IMR-90 (cell line): ENCODE data around the gene ZNF768. TPM values are rescaled to one million over a fixed set of nuclear protein-coding genes. Genes with fewer than 3 reads are reported as not detected.

Source experiments
- ATAC-seq: fragments of 200-7000 bp; cut with Tn5 transposase; 2 replicates; pipeline ENCODE4 v1.9.1; 2020; ENCODE audit warnings: low read depth, mild to moderate bottlenecking, moderate library complexity
- BruUV-seq: library from RNA; stranded (reverse); fragments of 400-500 nt; replicated peaks from 2 replicates; lab custom pipeline; 2021; lab: Mats Ljungman, UMichigan
- CTCF ChIA-PET: fragments of 300-600 bp; formaldehyde crosslinking; extraction: SDS; loops from one replicate; lab custom pipeline; 2021; ENCODE audit warnings: antibody characterized with exemption; lab: Yijun Ruan, JAX
- POLR2A ChIA-PET: fragments of 300-600 bp; sonication (Branson Sonifier 250); formaldehyde crosslinking; loops from one replicate; lab custom pipeline; 2022; ENCODE audit warnings: antibody characterized with exemption; ENCODE audit not compliant: unreplicated experiment; lab: Charles Lee
- DNase-seq: peaks from one replicate; pipeline ENCODE4 v3.0.0; 2013
- H2AFZ ChIP-seq: replicated peaks from 2 replicates; pipeline ENCODE3; 2013; ENCODE audit warnings: low read length, mild to moderate bottlenecking; ENCODE audit not compliant: poor library complexity
- H2AK5ac ChIP-seq: 2 replicates; pipeline ENCODE4 v1.6.1; 2013; ENCODE audit warnings: low read depth, low read length, inconsistent platforms
- H2AK9ac ChIP-seq: replicated peaks from 2 replicates; pipeline ENCODE3; 2013; ENCODE audit warnings: mild to moderate bottlenecking, low read depth, low read length, moderate library complexity; ENCODE audit not compliant: poor library complexity
- H2BK120ac ChIP-seq: 2 replicates; pipeline ENCODE4 v1.6.1; 2013; ENCODE audit warnings: low read depth, low read length, inconsistent platforms
- H2BK15ac ChIP-seq: 3 replicates; pipeline ENCODE4 v1.6.1; 2013; ENCODE audit warnings: low read depth, low read length, inconsistent platforms
- H2BK20ac ChIP-seq: 2 replicates; pipeline ENCODE4 v1.6.1; 2013; ENCODE audit warnings: low read depth, mild to moderate bottlenecking, inconsistent platforms, low read length, moderate library complexity
- H2BK5ac ChIP-seq: 2 replicates; pipeline ENCODE4 v1.6.1; 2013; ENCODE audit warnings: mild to moderate bottlenecking, low read depth, low read length, inconsistent platforms; ENCODE audit not compliant: poor library complexity, severe bottlenecking
- H3K14ac ChIP-seq: replicated peaks from 2 replicates; pipeline ENCODE4 v1.6.1; 2013; ENCODE audit warnings: low read depth, low read length, inconsistent platforms
- H3K18ac ChIP-seq: 2 replicates; pipeline ENCODE4 v1.6.1; 2013; ENCODE audit warnings: low read depth, low read length, control low read depth
- H3K23ac ChIP-seq: 2 replicates; pipeline ENCODE4 v1.6.1; 2013; ENCODE audit warnings: low read depth, low read length, inconsistent platforms
- H3K27ac ChIP-seq: 2 replicates; pipeline ENCODE4 v1.5.1; 2013; ENCODE audit warnings: mild to moderate bottlenecking, control low read depth, low read length; ENCODE audit not compliant: insufficient read depth
- H3K27me3 ChIP-seq: 2 replicates; pipeline ENCODE4 v1.6.1; 2013; ENCODE audit warnings: low read length; ENCODE audit not compliant: control insufficient read depth, insufficient read depth
- H3K36me3 ChIP-seq: 2 replicates; pipeline ENCODE4 v1.6.1; 2013; ENCODE audit warnings: low read length, mixed read lengths; ENCODE audit not compliant: control insufficient read depth, insufficient read depth
- H3K4ac ChIP-seq: 2 replicates; pipeline ENCODE4 v1.6.1; 2013; ENCODE audit warnings: low read depth, low read length, inconsistent platforms
- H3K4me1 ChIP-seq: 2 replicates; pipeline ENCODE4 v1.6.1; 2013; ENCODE audit warnings: low read length, mixed read lengths; ENCODE audit not compliant: control insufficient read depth, insufficient read depth
- H3K4me2 ChIP-seq: 2 replicates; pipeline ENCODE4 v1.6.1; 2013; ENCODE audit warnings: low read depth, mild to moderate bottlenecking, control low read depth, low read length, moderate library complexity
- H3K4me3 ChIP-seq: 2 replicates; pipeline ENCODE4 v1.5.1; 2013; ENCODE audit warnings: low read depth, mild to moderate bottlenecking, control low read depth, low read length, moderate library complexity; ENCODE audit not compliant: insufficient read depth
- H3K56ac ChIP-seq: 2 replicates; pipeline ENCODE4 v1.6.1; 2013; ENCODE audit warnings: low read length, inconsistent platforms; ENCODE audit not compliant: insufficient read depth; ENCODE audit errors: extremely low read depth
- H3K79me1 ChIP-seq, 2 experiments: 2 replicates each; pipeline ENCODE4 v1.6.1; 2013; ENCODE audit warnings: low read length in 2 of 2, inconsistent platforms in 1 of 2, low read depth in 1 of 2
- H3K9ac ChIP-seq: 2 replicates; pipeline ENCODE4 v1.6.1; 2013; ENCODE audit warnings: low read depth, low read length, control low read depth
- H3K9me1 ChIP-seq: 2 replicates; pipeline ENCODE4 v1.6.1; 2013; ENCODE audit warnings: low read length, inconsistent platforms; ENCODE audit not compliant: insufficient read depth
- H3K9me3 ChIP-seq: 2 replicates; pipeline ENCODE4 v1.6.1; 2013; ENCODE audit warnings: low read length; ENCODE audit not compliant: control insufficient read depth, insufficient read depth
- H4K20me1 ChIP-seq: 2 replicates; pipeline ENCODE4 v1.6.1; 2013; ENCODE audit warnings: low read length, inconsistent platforms; ENCODE audit not compliant: insufficient read depth
- H4K5ac ChIP-seq: 2 replicates; pipeline ENCODE4 v1.6.1; 2013; ENCODE audit warnings: mild to moderate bottlenecking, low read depth, low read length, control low read depth
- H4K8ac ChIP-seq, 2 experiments: 2 replicates each; pipeline ENCODE4 v1.6.1; 2013; ENCODE audit warnings: low read depth in 2 of 2, low read length in 2 of 2, control low read depth in 1 of 2, inconsistent platforms in 1 of 2
- H4K91ac ChIP-seq: 2 replicates; pipeline ENCODE4 v1.6.1; 2013; ENCODE audit warnings: low read depth, low read length, inconsistent platforms; ENCODE audit not compliant: insufficient read depth
- BHLHE40 ChIP-seq: fragments of 150-350 bp; IDR thresholded peaks from 2 replicates; pipeline ENCODE4 v1.6.1; 2016; ENCODE audit warnings: mild to moderate bottlenecking, low read depth, low read length
- CEBPB ChIP-seq: IDR thresholded peaks from 2 replicates; pipeline ENCODE4 v1.6.1; 2012; ENCODE audit warnings: low read depth, low read length, improper control_type of control experiment
- MAFK ChIP-seq: IDR thresholded peaks from 2 replicates; pipeline ENCODE4 v1.6.1; 2012; ENCODE audit warnings: low read depth, low read length, improper control_type of control experiment
- MAZ ChIP-seq: IDR thresholded peaks from 2 replicates; pipeline ENCODE4 v1.6.1; 2012; ENCODE audit warnings: low read depth, mild to moderate bottlenecking, low read length, improper control_type of control experiment, moderate library complexity, borderline replicate concordance
- MXI1 ChIP-seq: IDR thresholded peaks from 2 replicates; pipeline ENCODE4 v1.6.1; 2012; ENCODE audit warnings: low read depth, mild to moderate bottlenecking, low read length, moderate library complexity, borderline replicate concordance
- WGBS, 2 experiments: methylation state at CpG; one replicate each; pipeline versions ENCODE4 v1.1.5 to v1.1.7; 2013; ENCODE audit warnings: missing lambda C conversion rate in 2 of 2; ENCODE audit not compliant: insufficient read length in 1 of 2; ENCODE audit errors: extremely low coverage in 2 of 2; 5-methylcytosine and 5-hydroxymethylcytosine counted together
- dilution Hi-C: fragments of 300-500 bp; cut with HindIII; formaldehyde crosslinking; loops from one replicate; pipeline ENCODE4 v1.14.3; 2018; ENCODE audit warnings: low sequenced_read_pairs; ENCODE audit not compliant: unreplicated experiment
- in situ Hi-C: fragments of 300-500 bp; cut with MboI; formaldehyde crosslinking; loops from 3 replicates; pipeline ENCODE4 v1.14.3; 2019; ENCODE audit warnings: low sequenced_read_pairs, inconsistent platforms, mixed read lengths
- intact Hi-C: fragments of 100-400 bp; cut with micrococcal nuclease; formaldehyde crosslinking; loops from 2 replicates; pipeline ENCODE4 v1.10.0; 2022
- polyA plus RNA-seq, 3 experiments: library from polyadenylated mRNA; depleted of rRNA; stranded (reverse); fragments of >200 nt; gene quantifications; 2 replicates each; pipeline ENCODE4 v1.2.3, GENCODE V29; 2012; ENCODE audit warnings: low replicate concordance in 1 of 3
- total RNA-seq: library from RNA; depleted of rRNA; stranded (reverse); fragments of >200 nt; gene quantifications from 2 replicates; pipeline ENCODE4 v1.2.3, GENCODE V29; 2012
- TF ChIP-seq, protein P1 (sequence below): conservative IDR thresholded peaks from 2 replicates; pipeline ENCODE4 v1.5.1; 2012; ENCODE audit warnings: mild to moderate bottlenecking, low read depth, low read length, improper control_type of control experiment

The ZNF768 gene
- total and polyA plus RNA-seq, 2 of the 4 experiments (the other 2 are of a cell fraction), result 9.3 to 22.1 TPM

DNA sequence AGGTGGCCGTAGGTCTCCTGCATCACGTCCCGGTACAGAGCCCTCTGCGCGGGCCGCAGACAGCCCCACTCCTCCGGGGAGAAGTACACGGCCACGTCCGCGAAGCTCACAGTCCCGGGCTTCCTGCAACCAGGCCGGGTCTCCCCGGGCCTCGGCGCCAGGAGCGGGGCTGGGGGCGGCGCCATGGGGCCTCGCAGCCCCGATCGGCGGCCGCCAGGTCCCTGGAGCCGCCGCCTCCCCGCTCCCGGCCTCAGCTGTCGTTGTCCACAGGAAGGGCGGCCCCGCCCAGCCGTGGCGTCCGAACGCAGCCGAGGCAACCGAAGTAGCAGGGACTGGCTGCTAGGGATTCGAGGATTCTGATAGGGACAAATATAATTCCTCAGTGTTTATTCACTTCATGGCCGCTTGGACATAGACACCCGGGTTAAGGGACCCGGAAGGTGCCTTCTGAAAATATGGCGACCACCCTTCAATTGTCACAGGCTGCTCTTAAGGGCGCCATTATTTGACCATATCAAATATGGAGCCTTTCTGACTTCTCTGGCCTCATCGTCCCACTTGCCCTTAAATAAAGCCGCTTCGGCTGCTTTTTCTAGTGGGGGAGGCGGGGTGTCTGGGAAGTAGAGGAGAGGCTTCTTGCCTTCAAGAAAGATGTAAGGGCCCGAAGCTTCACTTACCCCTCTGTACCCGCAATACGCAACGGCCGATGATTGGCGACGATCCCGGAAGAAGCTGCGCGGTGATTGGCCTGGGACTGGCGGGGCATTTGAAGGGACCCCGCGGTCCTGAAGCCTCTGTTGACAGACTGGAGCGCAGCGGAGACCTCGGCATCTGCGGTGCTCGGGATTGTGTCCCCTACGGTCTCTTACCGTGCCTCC lies 45.3 kb upstream of the ZNF768 start, which contains the start of gene ZNF688:
Gene ZNF688 (minus strand): TSS at position 270 of the 878 bp plus-strand sequence. CDS start 85 bp downstream, at position 185.
- Histone ChIP-seq H3K18ac (peak within 1 kb of the TSS; percentile 26), H3K9me3 (no peaks in the 10 kb centered on the region), H3K4me2 (peak within 1 kb of the TSS; percentile 97), H3K79me1 (peaks cover 5 to 22% of the 10 kb centered on the region in 2 experiments; a peak in 3 of 4 replicates), H2AFZ (peak within 1 kb of the TSS; percentile 94), H3K27me3 (no peaks in the 10 kb centered on the region), H4K20me1 (no peaks in the 10 kb centered on the region), H3K9me1 (no peaks in the 10 kb centered on the region), H2BK120ac (peak within 1 kb of the TSS; percentile 78), H2AK9ac (peak within 1 kb of the TSS; percentile 90), H2BK20ac (no peak within 1 kb of the TSS), H3K14ac (peak within 1 kb of the TSS; percentile 90), H3K4ac (peak within 1 kb of the TSS; percentile 88), H3K36me3 (no peaks in the 10 kb centered on the region), H4K8ac (peak within 1 kb of the TSS; percentile 78 to 98), H3K56ac (peak within 1 kb of the TSS; percentile 81), H3K4me3 (peak within 1 kb of the TSS; percentile 57), H3K4me1 (peaks cover 9% of the 10 kb centered on the region), H2BK5ac (peak within 1 kb of the TSS; percentile 81), H2AK5ac (peak within 1 kb of the TSS; percentile 56; the same call in 1 of the 2 replicates), H3K9ac (peak within 1 kb of the TSS; percentile 79), H4K91ac (peak within 1 kb of the TSS; percentile 80), H3K27ac (peak within 1 kb of the TSS; percentile 89), H4K5ac (peak within 1 kb of the TSS; percentile 83), H3K23ac (peak within 1 kb of the TSS; percentile 81), H2BK15ac (peak within 1 kb of the TSS; percentile 67; the same call in 1 of the 3 replicates)
- peak; percentile 90 for ATAC-seq
- DNase-seq, result peak; percentile 96
- dilution Hi-C loops, result no loop called here
- 1% methylated on average over 39 of the region's 67 CpGs; no CpG with 5 or more reads in 1 of the 2 experiments for WGBS, 2 experiments
- TF ChIP-seq, protein P1, sequence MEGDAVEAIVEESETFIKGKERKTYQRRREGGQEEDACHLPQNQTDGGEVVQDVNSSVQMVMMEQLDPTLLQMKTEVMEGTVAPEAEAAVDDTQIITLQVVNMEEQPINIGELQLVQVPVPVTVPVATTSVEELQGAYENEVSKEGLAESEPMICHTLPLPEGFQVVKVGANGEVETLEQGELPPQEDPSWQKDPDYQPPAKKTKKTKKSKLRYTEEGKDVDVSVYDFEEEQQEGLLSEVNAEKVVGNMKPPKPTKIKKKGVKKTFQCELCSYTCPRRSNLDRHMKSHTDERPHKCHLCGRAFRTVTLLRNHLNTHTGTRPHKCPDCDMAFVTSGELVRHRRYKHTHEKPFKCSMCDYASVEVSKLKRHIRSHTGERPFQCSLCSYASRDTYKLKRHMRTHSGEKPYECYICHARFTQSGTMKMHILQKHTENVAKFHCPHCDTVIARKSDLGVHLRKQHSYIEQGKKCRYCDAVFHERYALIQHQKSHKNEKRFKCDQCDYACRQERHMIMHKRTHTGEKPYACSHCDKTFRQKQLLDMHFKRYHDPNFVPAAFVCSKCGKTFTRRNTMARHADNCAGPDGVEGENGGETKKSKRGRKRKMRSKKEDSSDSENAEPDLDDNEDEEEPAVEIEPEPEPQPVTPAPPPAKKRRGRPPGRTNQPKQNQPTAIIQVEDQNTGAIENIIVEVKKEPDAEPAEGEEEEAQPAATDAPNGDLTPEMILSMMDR, result no peak
- peak; percentile 14; the same call in 1 of the 2 replicates for TF ChIP-seq MAZ
- peak; percentile 96 for TF ChIP-seq MXI1
- TF ChIP-seq CEBPB, result no peak
- TF ChIP-seq BHLHE40, result no peak
- TF ChIP-seq MAFK, result no peak
- CTCF ChIA-PET, result no interaction called here
- in situ Hi-C loops, result loop anchor here (5.0 kb wide), 1 partner anchor 34 kb away; no protein-coding TSS in a partner anchor
- intact Hi-C loops, result loop anchor here (1.0 kb wide), 2 partner anchors 44 to 122 kb away; no protein-coding TSS in a partner anchor
- POLR2A ChIA-PET, result no interaction called here
- no TSS peak for BruUV-seq
